Activated CD4-positive, alpha-beta memory T cell treated with anti-CD3 and anti-CD28 coated beads for 36 hours (primary cell): ENCODE results near the gene BID. TPM values are rescaled to one million over a fixed set of nuclear protein-coding genes. Genes with fewer than 3 reads are reported as not detected.

ENCODE experiments used
- CTCF ChIA-PET: fragments of 350-600 bp; sonication (Branson Sonifier 250); formaldehyde crosslinking; loops from one replicate; lab custom pipeline; 2021; ENCODE audit warnings: antibody characterized with exemption, inconsistent platforms; lab: Charles Lee
- POLR2A ChIA-PET: fragments of 350-600 bp; sonication (Branson Sonifier 250); formaldehyde crosslinking; loops from one replicate; lab custom pipeline; 2021; ENCODE audit warnings: antibody characterized with exemption; lab: Charles Lee
- DNase-seq: peaks from one replicate; pipeline ENCODE4 v3.0.0-alpha.2; 2020
- H3K27ac Mint-ChIP-seq: one replicate; pipeline ENCODE4 v1.8.0; 2021; ENCODE audit warnings: mixed read lengths
- H3K27me3 Mint-ChIP-seq: one replicate; pipeline ENCODE4 v1.8.0; 2021; ENCODE audit warnings: mixed read lengths
- H3K36me3 Mint-ChIP-seq: one replicate; pipeline ENCODE4 v1.8.0; 2021; ENCODE audit warnings: mixed read lengths
- H3K4me1 Mint-ChIP-seq: one replicate; pipeline ENCODE4 v1.8.0; 2021; ENCODE audit warnings: low read depth, mixed read lengths
- H3K4me3 Mint-ChIP-seq: one replicate; pipeline ENCODE4 v1.8.0; 2021; ENCODE audit warnings: mild to moderate bottlenecking, mixed read lengths
- H3K9me3 Mint-ChIP-seq: one replicate; pipeline ENCODE4 v1.8.0; 2021; ENCODE audit warnings: mixed read lengths
- intact Hi-C: fragments of 100-400 bp; cut with micrococcal nuclease; formaldehyde crosslinking; loops from one replicate; pipeline ENCODE4 v1.15.1; 2023
- total RNA-seq, 2 experiments: library from RNA; stranded (reverse); gene quantifications; one replicate each; pipeline ENCODE4 v1.2.3, GENCODE V29; 2021

Gene BID
- 10 to 100 TPM; 22.3 to 24.7 TPM for total RNA-seq

- peak within 1 kb of the TSS; percentile 76 for H3K4me3 Mint-ChIP-seq
- CTCF ChIA-PET = interaction anchor here (1.1 to 5.1 kb wide), 6 partner anchors 11 to 603 kb away, joined by 3 to 35 read pairs (median 10); no protein-coding TSS in a partner anchor
- POLR2A ChIA-PET = interaction anchor here (0.5 to 1.4 kb wide), 2 partner anchors 14 to 15 kb away, joined by 3 read pairs; no protein-coding TSS in a partner anchor
- intact Hi-C loops = loop anchor here (5.0 to 10.0 kb wide), 2 partner anchors 147 to 690 kb away; partner anchors contain the start of genes ATP6V1E1 and IL17RA
- peak within 1 kb of the TSS; percentile 5 for H3K27ac Mint-ChIP-seq
- peaks cover 64% of the 10 kb centered on the region for H3K4me1 Mint-ChIP-seq
- H3K27me3 Mint-ChIP-seq = peaks cover 7% of the 10 kb centered on the region
- no peaks in the 10 kb centered on the region for H3K9me3 Mint-ChIP-seq
- peak; percentile 51 for DNase-seq
- peaks cover 3% of the 10 kb centered on the region for H3K36me3 Mint-ChIP-seq
These were observed at the start of gene BID for GRCh38 chr22:17774206-17774925. Gene BID, minus strand, starts transcription at chr22:17774469. Its CDS starts 24,353 bp downstream, at chr22:17750116.

- no peak overlapping the region for H3K4me3 Mint-ChIP-seq
- intact Hi-C loops = no loop called here
- no peak overlapping the region for H3K27ac Mint-ChIP-seq
- ChIA-PET CTCF (no interaction called here), POLR2A (no interaction called here)
- DNase-seq = no peak
- H3K36me3 Mint-ChIP-seq = peaks cover 3% of the 10 kb centered on the region
- no peaks in the 10 kb centered on the region for H3K4me1 Mint-ChIP-seq
- no peaks in the 10 kb centered on the region for H3K9me3 Mint-ChIP-seq
- no peaks in the 10 kb centered on the region for H3K27me3 Mint-ChIP-seq
These were observed 49.7 kb upstream of the BID start for GRCh38 chr22:17823964-17824363.

- Mint-ChIP-seq H3K4me3 (no peak overlapping the region), H3K4me1 (no peaks in the 10 kb centered on the region), H3K27me3 (no peaks in the 10 kb centered on the region), H3K27ac (no peak overlapping the region), H3K36me3 (peaks cover 3% of the 10 kb centered on the region), H3K9me3 (no peaks in the 10 kb centered on the region)
- intact Hi-C loops = no loop called here
- CTCF ChIA-PET = no interaction called here
- POLR2A ChIA-PET = no interaction called here
- no peak for DNase-seq
These were observed 49.0 kb upstream of the BID start for GRCh38 chr22:17823226-17823625.

- Mint-ChIP-seq H3K4me1 (no peaks in the 10 kb centered on the region), H3K27ac (no peak overlapping the region), H3K9me3 (no peaks in the 10 kb centered on the region), H3K36me3 (peaks cover 1% of the 10 kb centered on the region), H3K27me3 (no peaks in the 10 kb centered on the region), H3K4me3 (no peak overlapping the region)
- ChIA-PET POLR2A (no interaction called here), CTCF (interaction anchor here (1.9 kb wide), 1 partner anchor 8 kb away, joined by 6 read pairs; no protein-coding TSS in a partner anchor)
- intact Hi-C loops = no loop called here
- DNase-seq = no peak
These were observed 47.8 kb upstream of the BID start for GRCh38 chr22:17822087-17822486.

- H3K27me3 Mint-ChIP-seq = no peaks in the 10 kb centered on the region
- no peaks in the 10 kb centered on the region for H3K36me3 Mint-ChIP-seq
- POLR2A ChIA-PET = no interaction called here
- CTCF ChIA-PET = interaction anchor here (0.9 to 1.9 kb wide), 3 partner anchors 9 to 255 kb away, joined by 3 to 6 read pairs (median 3); no protein-coding TSS in a partner anchor
- no peak overlapping the region for H3K27ac Mint-ChIP-seq
- no peak for DNase-seq
- no peaks in the 10 kb centered on the region for H3K4me1 Mint-ChIP-seq
- no peaks in the 10 kb centered on the region for H3K9me3 Mint-ChIP-seq
- H3K4me3 Mint-ChIP-seq = no peak overlapping the region
- intact Hi-C loops = no loop called here
These were observed 46.7 kb upstream of the BID start for GRCh38 chr22:17820879-17821439.

GRCh38 chr22:17818649-17819048, 44.4 kb upstream of the BID start:
- Mint-ChIP-seq H3K4me1 (no peaks in the 10 kb centered on the region), H3K36me3 (peaks cover 2% of the 10 kb centered on the region), H3K27ac (no peak overlapping the region), H3K9me3 (no peaks in the 10 kb centered on the region), H3K27me3 (no peaks in the 10 kb centered on the region), H3K4me3 (no peak overlapping the region)
- ChIA-PET CTCF (interaction anchor here (0.6 kb wide), 1 partner anchor 606 kb away, joined by 3 read pairs; no protein-coding TSS in a partner anchor), POLR2A (no interaction called here)
- DNase-seq = no peak
- intact Hi-C loops = no loop called here

- no peaks in the 10 kb centered on the region for H3K27me3 Mint-ChIP-seq
- peaks cover 3% of the 10 kb centered on the region for H3K36me3 Mint-ChIP-seq
- POLR2A ChIA-PET = no interaction called here
- H3K9me3 Mint-ChIP-seq = no peaks in the 10 kb centered on the region
- no peak for DNase-seq
- CTCF ChIA-PET = no interaction called here
- no peak overlapping the region for H3K4me3 Mint-ChIP-seq
- no peak overlapping the region for H3K27ac Mint-ChIP-seq
- H3K4me1 Mint-ChIP-seq = no peaks in the 10 kb centered on the region
- intact Hi-C loops = no loop called here
These were observed 43.9 kb upstream of the BID start for GRCh38 chr22:17818180-17818579.

- POLR2A ChIA-PET = no interaction called here
- H3K27me3 Mint-ChIP-seq = no peaks in the 10 kb centered on the region
- CTCF ChIA-PET = no interaction called here
- peaks cover 3% of the 10 kb centered on the region for H3K36me3 Mint-ChIP-seq
- H3K4me3 Mint-ChIP-seq = no peak overlapping the region
- no peak for DNase-seq
- no peak overlapping the region for H3K27ac Mint-ChIP-seq
- intact Hi-C loops = no loop called here
- no peaks in the 10 kb centered on the region for H3K4me1 Mint-ChIP-seq
- H3K9me3 Mint-ChIP-seq = no peaks in the 10 kb centered on the region
These were observed 43.3 kb upstream of the BID start for GRCh38 chr22:17817511-17818065.

- ChIA-PET POLR2A (no interaction called here), CTCF (no interaction called here)
- H3K4me3 Mint-ChIP-seq = no peak overlapping the region
- no peaks in the 10 kb centered on the region for H3K9me3 Mint-ChIP-seq
- DNase-seq = no peak
- no peak overlapping the region for H3K27ac Mint-ChIP-seq
- no peaks in the 10 kb centered on the region for H3K27me3 Mint-ChIP-seq
- peaks cover 3% of the 10 kb centered on the region for H3K36me3 Mint-ChIP-seq
- no peaks in the 10 kb centered on the region for H3K4me1 Mint-ChIP-seq
- intact Hi-C loops = no loop called here
These were observed 42.8 kb upstream of the BID start for GRCh38 chr22:17817079-17817478.

- Mint-ChIP-seq H3K36me3 (peaks cover 3% of the 10 kb centered on the region), H3K4me3 (no peak overlapping the region), H3K4me1 (no peaks in the 10 kb centered on the region), H3K27ac (no peak overlapping the region), H3K27me3 (no peaks in the 10 kb centered on the region), H3K9me3 (no peaks in the 10 kb centered on the region)
- CTCF ChIA-PET = no interaction called here
- no peak for DNase-seq
- POLR2A ChIA-PET = no interaction called here
- intact Hi-C loops = no loop called here
These were observed 42.4 kb upstream of the BID start for GRCh38 chr22:17816649-17817048.

GRCh38 chr22:17815703-17816254, 41.5 kb upstream of the BID start:
- H3K27ac Mint-ChIP-seq = no peak overlapping the region
- intact Hi-C loops = no loop called here
- no peaks in the 10 kb centered on the region for H3K4me1 Mint-ChIP-seq
- no peak for DNase-seq
- peaks cover 4% of the 10 kb centered on the region for H3K36me3 Mint-ChIP-seq
- ChIA-PET POLR2A (no interaction called here), CTCF (interaction anchor here (1.3 to 1.4 kb wide), 2 partner anchors 15 to 209 kb away, joined by 3 read pairs; partner anchors contain the start of gene MICAL3)
- H3K9me3 Mint-ChIP-seq = no peaks in the 10 kb centered on the region
- no peak overlapping the region for H3K4me3 Mint-ChIP-seq
- H3K27me3 Mint-ChIP-seq = no peaks in the 10 kb centered on the region

- intact Hi-C loops = no loop called here
- ChIA-PET POLR2A (interaction anchor here (0.6 kb wide), 1 partner anchor 60 kb away, joined by 3 read pairs; no protein-coding TSS in a partner anchor), CTCF (interaction anchor here (1.3 to 1.4 kb wide), 2 partner anchors 16 to 210 kb away, joined by 3 read pairs; partner anchors contain the start of gene MICAL3)
- no peak for DNase-seq
- Mint-ChIP-seq H3K27ac (no peak overlapping the region), H3K4me3 (no peak overlapping the region), H3K9me3 (no peaks in the 10 kb centered on the region), H3K36me3 (peaks cover 8% of the 10 kb centered on the region), H3K27me3 (no peaks in the 10 kb centered on the region), H3K4me1 (no peaks in the 10 kb centered on the region)
These were observed 40.6 kb upstream of the BID start for GRCh38 chr22:17814830-17815229.
